HepG2 (cell line): ENCODE results near the gene SCAPER. TPM values are rescaled to one million over a fixed set of nuclear protein-coding genes. Genes with fewer than 3 reads are reported as not detected.

Experiments used
- E2F5 ChIP-seq: sonication (generic); formaldehyde crosslinking; conservative IDR thresholded peaks from 2 replicates; pipeline ENCODE4 v1.4.0; 2020; ENCODE audit warnings: missing genetic modification reagents
- FOXK2 ChIP-seq: fragments of 450-650 bp; IDR thresholded peaks from 2 replicates; pipeline ENCODE4 v1.6.1; 2016
- HNRNPUL1 ChIP-seq: fragments of 200-400 bp; formaldehyde crosslinking; IDR thresholded peaks from 2 replicates; pipeline ENCODE4 v1.6.1; 2017; ENCODE audit warnings: low read depth, mild to moderate bottlenecking, low read length, moderate library complexity
- IKZF1 ChIP-seq: fragments of 450-650 bp; IDR thresholded peaks from 2 replicates; pipeline ENCODE4 v1.7.1; 2016
- KDM3A ChIP-seq: IDR thresholded peaks from 2 replicates; pipeline ENCODE4 v1.6.1; 2018; ENCODE audit warnings: low read depth, missing compliant biosample characterization
- SIN3B ChIP-seq: fragments of 150-350 bp; IDR thresholded peaks from 2 replicates; pipeline ENCODE4 v1.6.1; 2014; ENCODE audit warnings: low read length
- TBP ChIP-seq: sonication (generic); formaldehyde crosslinking; IDR thresholded peaks from 2 replicates; pipeline ENCODE4 v1.5.0; 2020; ENCODE audit warnings: missing genetic modification reagents
- TCF12 ChIP-seq, 2 experiments: fragments of 450-650 bp in 1 of 2; sonication (generic) in 1 of 2; formaldehyde crosslinking in 1 of 2; IDR thresholded peaks; 2 replicates each; pipeline versions ENCODE4 v1.6.1 to v1.8.0; 2017 to 2022; ENCODE audit warnings: antibody characterized with exemption in 1 of 2, mild to moderate bottlenecking in 1 of 2, missing genetic modification reagents in 1 of 2, moderate library complexity in 1 of 2
- TIGD3 ChIP-seq: sonication (generic); formaldehyde crosslinking; IDR thresholded peaks from 2 replicates; pipeline ENCODE4 v1.5.1; 2020; ENCODE audit warnings: mild to moderate bottlenecking, missing genetic modification reagents, borderline replicate concordance
- ZBTB34 ChIP-seq: sonication (generic); formaldehyde crosslinking; IDR thresholded peaks from 2 replicates; pipeline ENCODE4 v1.8.0; 2022; ENCODE audit warnings: mild to moderate bottlenecking, missing genetic modification reagents
- ZNF205 ChIP-seq: IDR thresholded peaks from 2 replicates; pipeline ENCODE4 v1.6.1; 2018; ENCODE audit warnings: missing biosample characterization, missing genetic modification reagents
- ZNF253 ChIP-seq: sonication (generic); formaldehyde crosslinking; IDR thresholded peaks from 2 replicates; pipeline ENCODE4 v1.8.0; 2022; ENCODE audit warnings: mild to moderate bottlenecking, missing genetic modification reagents, borderline replicate concordance
- ZNF296 ChIP-seq: sonication (generic); formaldehyde crosslinking; conservative IDR thresholded peaks from 2 replicates; pipeline ENCODE4 v1.5.0; 2020; ENCODE audit warnings: mild to moderate bottlenecking, missing genetic modification reagents
- ZNF33B ChIP-seq: sonication (generic); formaldehyde crosslinking; IDR thresholded peaks from 2 replicates; pipeline ENCODE4 v1.5.1; 2020; ENCODE audit warnings: mild to moderate bottlenecking, missing genetic modification reagents
- ZNF558 ChIP-seq: sonication (generic); formaldehyde crosslinking; IDR thresholded peaks from 2 replicates; pipeline ENCODE4 v1.9.0; 2022; ENCODE audit warnings: mild to moderate bottlenecking, missing genetic modification reagents, borderline replicate concordance
- ZNF598 ChIP-seq: sonication (generic); formaldehyde crosslinking; IDR thresholded peaks from 2 replicates; pipeline ENCODE4 v1.5.1; 2020; ENCODE audit warnings: mild to moderate bottlenecking, missing genetic modification reagents, borderline replicate concordance
- ZNF687 ChIP-seq: sonication (generic); formaldehyde crosslinking; IDR thresholded peaks from 2 replicates; pipeline ENCODE4 v1.5.1; 2020; ENCODE audit warnings: mild to moderate bottlenecking, missing genetic modification reagents, moderate library complexity
- ZSCAN20 ChIP-seq: sonication (generic); formaldehyde crosslinking; IDR thresholded peaks from 2 replicates; pipeline ENCODE4 v1.4.0; 2020; ENCODE audit warnings: missing genetic modification reagents, mild to moderate bottlenecking, borderline replicate concordance
- ZSCAN29 ChIP-seq: sonication (generic); formaldehyde crosslinking; conservative IDR thresholded peaks from 2 replicates; pipeline ENCODE4 v1.4.0; 2020; ENCODE audit warnings: mild to moderate bottlenecking, missing genetic modification reagents
- polyA plus RNA-seq, 8 experiments: library from polyadenylated mRNA; depleted of rRNA in 3 of 8; stranded (reverse) in 7 of 8; unstranded in 1 of 8; fragments of >200 nt; fragmentation: Illumina TruSeq in 4 of 8; extraction: Trizol in 4 of 8; gene quantifications; 2 replicates each; pipeline versions ENCODE4 v1.2.1 to v1.2.3, GENCODE V29; 2011 to 2016; ENCODE audit warnings: low read depth in 4 of 8, missing spikeins in 1 of 8, mixed read lengths in 1 of 8; ENCODE audit not compliant: insufficient read depth in 1 of 8
- total RNA-seq, 5 experiments: library from RNA; depleted of rRNA; stranded (reverse); fragments of >200 nt; fragmentation: Illumina TruSeq; extraction: Trizol; gene quantifications; 2 replicates each; pipeline ENCODE4 v1.2.3, GENCODE V29; 2016; ENCODE audit warnings: low read depth in 1 of 5

SCAPER gene
- total and polyA plus RNA-seq, 2 of the 13 experiments (the other 11 are each of a cell fraction or from before 2014, with no cell fraction given), result 4.3 to 10.5 TPM

GRCh38 chr15:76345880-76346668, 559.1 kb downstream of the SCAPER start (continued):
- TF ChIP-seq ZNF687 (CRISPR knock-in tag) (peak; percentile 88), TCF12 (IDR thresholded peaks at IDR 0.05) (no peak), TCF12 (CRISPR knock-in tag; IDR thresholded peaks at IDR 0.05) (0 out of 2 replicates have a peak, but pooled peaks have one; percentile 25), TIGD3 (CRISPR knock-in tag) (0 out of 2 replicates have a peak, but pooled peaks have one; percentile 34), TBP (CRISPR knock-in tag) (no peak), FOXK2 (no peak), E2F5 (CRISPR knock-in tag) (no peak), SIN3B (no peak), ZBTB34 (no peak), KDM3A (CRISPR knock-in tag) (0 out of 2 replicates have a peak, but pooled peaks have one; percentile 11), HNRNPUL1 (no peak), ZNF558 (no peak), ZSCAN20 (CRISPR knock-in tag) (peak; percentile 42; the same call in 1 of the 2 replicates), ZNF253 (CRISPR knock-in tag) (no peak), ZNF205 (CRISPR knock-in tag) (no peak), ZNF296 (CRISPR knock-in tag) (no peak), ZSCAN29 (CRISPR knock-in tag) (no peak), ZNF33B (no peak), ZNF598 (CRISPR knock-in tag) (no peak), IKZF1 (no peak)
